SH-SY5Y (cell line): ENCODE data around the gene SNUPN.

Experiments used
- GATA2 ChIP-seq: IDR thresholded peaks from 2 replicates; pipeline ENCODE4 v1.6.1; 2011; ENCODE audit warnings: mild to moderate bottlenecking, low read depth, low read length
- GATA3 ChIP-seq: IDR thresholded peaks from 2 replicates; pipeline ENCODE4 v1.6.1; 2011; ENCODE audit warnings: low read depth, mild to moderate bottlenecking, low read length, moderate library complexity

GRCh38 chr15:75606711-75607699 lies 18.5 kb downstream of the SNUPN start:
- no peak for TF ChIP-seq GATA2
- no peak for TF ChIP-seq GATA3
